GM18867 (cell line): ENCODE measurements around the gene KCNC1.

Experiments
- ATAC-seq: cut with Tn5 transposase; IDR thresholded peaks from one replicate; pipeline ENCODE4 v1.9.1; 2021; ENCODE audit warnings: mild to moderate bottlenecking, moderate library complexity; ENCODE audit not compliant: unreplicated experiment

The KCNC1 gene

DNA sequence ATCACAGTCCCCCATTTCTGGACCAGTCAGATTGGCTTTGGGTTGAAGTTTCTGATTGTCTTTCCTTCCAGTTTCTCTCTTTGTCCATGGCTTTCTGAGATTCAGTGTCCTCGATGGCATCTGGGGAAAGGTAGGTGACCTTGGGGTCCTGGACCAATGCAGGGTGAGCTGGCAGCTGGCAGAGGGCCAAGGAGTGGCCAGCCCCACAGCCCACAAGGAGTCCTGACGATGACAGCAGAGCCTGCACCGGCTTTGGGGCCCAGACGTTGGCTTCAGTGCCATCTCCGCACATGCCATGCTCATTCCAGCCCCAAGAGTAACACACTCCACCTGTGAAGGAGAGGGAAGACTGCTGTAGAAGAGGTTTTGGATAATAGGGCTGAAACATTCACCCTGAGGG is 53.5 kb downstream of the KCNC1 start:
- no peak for ATAC-seq

DNA sequence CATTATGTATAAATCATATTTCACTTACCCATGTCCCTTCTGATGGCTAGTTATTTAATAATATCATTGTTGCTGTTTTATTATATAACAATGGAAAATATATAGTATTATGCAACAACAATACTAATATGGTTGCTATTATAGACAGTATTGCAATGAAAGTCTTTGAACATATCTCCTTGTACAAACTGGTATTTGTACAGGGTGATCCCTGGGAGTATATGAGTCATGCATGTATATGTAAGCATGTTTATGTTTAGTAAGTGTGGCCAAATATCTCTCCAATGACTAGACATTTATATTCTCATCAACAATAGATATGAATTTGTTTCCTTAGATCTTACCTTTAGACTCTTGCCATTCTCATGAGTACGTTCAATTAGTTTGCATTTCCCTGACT is 55.9 kb downstream of the KCNC1 start:
- ATAC-seq, result no peak

- no peak for ATAC-seq
Observed at GRCh38 chr11:17791144-17791543, 56.6 kb downstream of the KCNC1 start.

DNA sequence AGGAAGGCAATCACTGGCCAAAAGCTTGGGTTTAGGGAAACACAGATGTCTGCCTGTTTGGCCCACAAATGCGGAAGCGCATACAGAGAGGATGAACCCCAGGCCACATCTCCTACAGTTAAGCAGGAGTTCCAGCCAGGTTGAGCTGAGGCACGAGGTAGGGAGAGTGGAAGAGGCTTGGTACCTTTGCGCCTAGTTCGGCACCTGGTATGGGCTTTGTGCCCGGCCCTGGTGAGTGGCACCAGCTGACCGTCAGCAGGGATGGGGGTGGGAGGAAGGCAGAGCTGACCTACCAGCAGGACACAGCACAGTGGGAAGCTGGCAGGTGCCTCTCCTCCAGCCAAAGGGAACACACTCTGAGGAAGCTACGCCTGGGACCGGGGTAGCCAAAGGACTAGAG is 57.6 kb downstream of the KCNC1 start:
- no peak for ATAC-seq

GRCh38 chr11:17793642-17794170 is 59.1 kb downstream of the KCNC1 start:
- ATAC-seq, result no peak

DNA sequence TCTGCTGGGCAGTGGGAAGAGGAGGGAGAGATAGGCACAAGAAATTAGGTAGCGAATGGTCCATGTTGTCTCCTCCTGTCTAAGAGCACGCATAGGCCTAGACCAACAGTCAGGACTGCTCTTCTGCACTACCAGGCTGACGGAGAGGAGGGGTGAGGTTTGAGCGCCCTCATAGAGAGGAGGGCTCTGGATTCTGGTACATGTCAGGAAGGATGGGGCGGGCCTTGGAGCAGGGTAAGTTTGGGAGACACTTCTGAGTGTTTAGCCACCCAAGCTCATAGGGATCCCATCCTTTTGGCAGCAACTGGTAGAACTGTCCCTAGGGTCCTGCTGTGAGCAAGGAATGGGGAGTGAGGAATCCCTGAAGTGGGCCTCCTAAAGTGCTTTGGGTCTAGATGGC is 60.4 kb downstream of the KCNC1 start:
- ATAC-seq, result no peak

GRCh38 chr11:17796154-17796553 is 61.6 kb downstream of the KCNC1 start:
- no peak for ATAC-seq

- ATAC-seq, result no peak
Observed at GRCh38 chr11:17798253-17798652, 63.7 kb downstream of the KCNC1 start.

- ATAC-seq, result no peak
Observed at GRCh38 chr11:17798716-17799115, 64.1 kb downstream of the KCNC1 start.

GRCh38 chr11:17799147-17799546 is 64.6 kb downstream of the KCNC1 start:
- no peak for ATAC-seq

GRCh38 chr11:17801166-17801565 is 66.6 kb downstream of the KCNC1 start:
- no peak for ATAC-seq

- no peak for ATAC-seq
Observed at GRCh38 chr11:17802491-17802890, 67.9 kb downstream of the KCNC1 start.

DNA sequence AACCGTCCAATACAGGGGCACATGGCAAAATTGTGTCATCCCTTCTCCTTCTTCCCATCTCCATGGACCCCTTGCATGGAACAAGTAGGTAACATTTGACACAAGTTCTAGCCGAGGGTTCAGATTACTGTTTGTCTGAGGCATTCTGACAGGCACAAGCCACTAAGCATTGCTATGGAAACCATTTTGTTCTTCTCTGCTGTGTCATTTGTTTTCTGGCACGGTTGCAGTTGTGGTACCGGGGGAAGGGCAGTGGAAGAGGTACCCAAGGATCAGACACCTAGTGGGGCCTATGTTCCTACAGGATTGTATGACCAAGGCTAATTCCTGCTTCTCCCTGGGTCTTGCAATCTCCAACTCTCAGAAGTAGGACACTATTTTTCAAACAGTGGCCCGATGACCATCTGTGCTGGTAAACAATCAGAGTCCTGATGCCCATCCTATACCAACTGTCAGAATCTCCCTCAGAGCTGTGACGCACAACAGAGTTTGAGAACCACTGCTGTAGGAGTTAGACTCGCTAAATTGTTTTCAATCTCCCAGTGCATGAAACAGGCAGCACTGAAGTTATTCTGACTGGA is 69.3 kb downstream of the KCNC1 start:
- ATAC-seq, result no peak

GRCh38 chr11:17805043-17805442 is 70.5 kb downstream of the KCNC1 start:
- ATAC-seq, result no peak

DNA sequence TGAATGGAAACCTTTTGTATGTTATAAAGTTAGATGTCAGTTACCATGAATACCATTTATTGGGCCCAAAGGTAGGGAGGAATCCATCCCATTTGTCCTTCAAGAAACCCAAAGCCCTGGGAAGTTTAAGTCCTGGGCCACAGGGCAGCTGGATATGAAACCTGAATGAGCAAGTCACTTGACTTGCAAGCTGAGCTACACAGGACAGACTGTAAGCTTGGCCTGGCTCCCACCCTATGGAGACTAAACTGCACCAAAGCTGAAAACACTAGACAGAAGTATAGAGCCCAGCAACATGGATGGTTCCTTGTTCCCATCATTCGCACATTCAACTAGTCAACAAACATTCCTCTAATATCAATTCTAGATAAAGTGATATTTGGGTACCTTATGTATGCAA is 71.3 kb downstream of the KCNC1 start:
- ATAC-seq, result no peak

DNA sequence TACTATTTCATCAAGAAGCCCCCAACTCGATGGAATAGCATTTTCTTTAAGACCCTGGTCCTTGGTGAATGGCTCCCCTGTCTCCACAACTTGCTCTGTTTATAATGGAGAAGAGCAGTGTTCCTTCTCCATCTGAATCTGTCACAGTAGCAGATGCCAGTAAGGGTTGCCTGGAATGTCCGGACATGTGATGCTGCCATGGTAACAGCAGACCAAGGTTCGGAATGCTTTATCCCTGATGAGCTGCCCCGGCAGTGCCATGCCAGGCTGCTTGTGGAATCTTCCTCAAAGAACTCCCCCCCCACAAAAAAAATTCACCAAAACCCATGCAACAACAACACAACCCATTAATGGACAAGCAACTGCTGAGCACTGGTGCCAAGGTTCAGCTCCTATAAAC is 72.5 kb downstream of the KCNC1 start:
- ATAC-seq, result no peak

- ATAC-seq, result no peak
Observed at GRCh38 chr11:17810041-17810440, 75.5 kb downstream of the KCNC1 start.

- no peak for ATAC-seq
Observed at GRCh38 chr11:17810746-17811145, 76.2 kb downstream of the KCNC1 start.

GRCh38 chr11:17811352-17811751 is 76.8 kb downstream of the KCNC1 start:
- no peak for ATAC-seq

- ATAC-seq, result no peak
Observed at GRCh38 chr11:17812091-17812864, 77.7 kb downstream of the KCNC1 start.

DNA sequence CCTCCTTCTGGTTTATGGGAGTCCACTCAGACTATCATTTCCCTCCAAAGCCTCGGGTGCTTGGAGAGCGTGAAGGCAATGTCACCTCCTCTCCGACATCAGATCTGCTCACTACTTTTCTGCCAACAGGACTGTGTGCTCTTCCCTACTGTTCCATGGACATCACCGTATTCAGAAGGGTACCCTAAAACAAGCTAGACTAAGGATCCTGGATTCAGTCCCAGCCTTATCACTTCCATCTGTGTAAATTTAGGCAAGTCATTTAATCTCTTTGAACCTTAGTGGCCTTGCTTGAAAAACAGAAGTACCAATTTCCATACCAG is 78.2 kb downstream of the KCNC1 start:
- ATAC-seq, result no peak

DNA sequence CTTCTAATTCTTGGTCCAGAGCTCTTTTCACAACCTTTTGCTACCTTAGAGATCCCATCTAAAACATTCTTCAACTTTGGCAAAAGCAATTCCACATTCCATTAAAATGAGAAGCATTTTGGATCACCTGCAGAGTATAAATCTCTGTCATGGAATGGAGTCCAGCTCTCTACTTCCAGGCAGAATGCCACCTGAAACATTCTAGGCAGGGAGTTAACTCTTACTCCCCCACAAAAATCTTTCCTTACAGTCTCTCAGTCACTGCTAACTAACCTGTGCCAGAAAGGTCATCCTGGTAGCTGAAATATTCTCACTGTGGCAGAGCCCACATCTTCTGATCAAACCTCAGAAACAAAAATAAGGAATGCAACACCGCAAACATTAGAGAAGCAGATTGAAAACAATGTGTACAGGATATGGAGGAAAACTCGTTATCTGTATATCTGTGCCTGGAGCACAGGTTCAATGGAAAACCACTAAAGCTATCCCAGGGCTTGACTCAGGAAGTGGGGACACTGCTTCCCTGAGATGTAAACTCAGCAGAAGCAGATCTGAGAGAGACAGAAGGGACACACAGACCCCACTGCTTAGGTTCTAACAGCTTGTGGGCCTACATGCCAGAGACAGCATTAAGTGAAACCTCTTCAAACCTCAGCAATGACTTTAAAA is 78.9 kb downstream of the KCNC1 start:
- ATAC-seq, result no peak
